HG03457 (cell line): Measurements from ENCODE around the gene C9orf85.

Source experiments
- ATAC-seq: cut with Tn5 transposase; IDR thresholded peaks from one replicate; pipeline ENCODE4 v1.9.1; 2021; ENCODE audit warnings: moderate number of reproducible peaks; ENCODE audit not compliant: unreplicated experiment

Gene C9orf85

DNA sequence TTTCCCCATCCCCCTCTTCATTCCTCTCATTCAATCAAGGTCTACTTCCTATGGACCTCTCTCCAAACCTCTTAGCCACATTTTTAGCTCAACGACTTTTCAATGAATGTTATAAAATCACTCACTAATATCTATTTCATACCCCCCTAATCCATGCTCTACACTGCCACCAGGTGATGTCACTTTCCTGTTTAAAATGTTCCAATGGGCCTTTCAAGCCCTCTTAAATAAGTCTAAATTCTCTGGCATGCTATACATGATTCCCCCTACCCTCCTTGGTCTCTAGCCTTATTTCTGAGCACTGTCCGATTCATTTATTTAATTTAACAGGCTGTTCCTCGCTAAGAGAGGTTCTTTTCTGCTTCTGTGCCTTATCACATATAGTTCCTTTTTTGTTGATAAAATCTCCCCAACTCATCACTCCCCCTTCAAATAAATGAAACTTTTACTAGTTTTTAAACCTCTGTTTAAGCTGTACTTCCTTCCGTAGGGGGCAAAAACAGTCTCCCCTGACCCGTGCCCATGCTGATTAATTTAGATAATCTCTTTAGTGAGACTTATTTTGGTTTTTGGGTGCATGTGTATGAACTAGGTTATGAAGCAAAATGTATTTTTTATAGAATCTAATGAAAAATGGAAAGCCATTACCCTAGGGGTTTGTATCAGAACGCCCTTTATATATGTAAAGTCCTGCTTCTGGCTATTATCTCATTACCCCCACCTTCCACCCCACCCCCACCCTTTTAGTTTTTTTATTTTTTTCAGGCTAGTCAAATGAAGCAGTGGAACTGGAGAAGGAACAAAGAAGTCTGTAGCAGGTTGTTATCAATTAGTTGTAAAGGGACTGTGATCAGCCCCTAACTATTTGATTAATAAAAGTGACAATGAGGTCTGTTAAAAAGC lies 9.5 kb upstream of the C9orf85 start:
- ATAC-seq = no peak

DNA sequence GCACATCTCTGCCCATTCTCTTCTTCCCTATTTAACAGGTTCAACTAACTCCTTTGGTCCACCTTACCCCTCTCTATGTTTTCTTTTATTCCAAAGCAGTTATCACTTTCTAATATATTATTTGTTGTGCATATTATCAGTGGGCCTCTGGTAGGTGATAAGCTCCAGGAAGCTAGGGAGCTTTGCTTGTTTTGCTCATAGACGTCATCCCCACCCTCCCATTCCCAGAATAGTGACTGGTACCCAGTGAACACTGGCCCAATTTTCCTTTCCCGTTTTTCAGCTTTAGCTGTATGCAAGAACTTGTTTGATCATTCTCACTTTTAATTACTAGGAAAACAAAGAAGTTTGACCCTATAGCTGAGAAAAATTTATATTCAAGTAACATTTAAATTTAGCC lies 7.4 kb upstream of the C9orf85 start:
- ATAC-seq = no peak

DNA sequence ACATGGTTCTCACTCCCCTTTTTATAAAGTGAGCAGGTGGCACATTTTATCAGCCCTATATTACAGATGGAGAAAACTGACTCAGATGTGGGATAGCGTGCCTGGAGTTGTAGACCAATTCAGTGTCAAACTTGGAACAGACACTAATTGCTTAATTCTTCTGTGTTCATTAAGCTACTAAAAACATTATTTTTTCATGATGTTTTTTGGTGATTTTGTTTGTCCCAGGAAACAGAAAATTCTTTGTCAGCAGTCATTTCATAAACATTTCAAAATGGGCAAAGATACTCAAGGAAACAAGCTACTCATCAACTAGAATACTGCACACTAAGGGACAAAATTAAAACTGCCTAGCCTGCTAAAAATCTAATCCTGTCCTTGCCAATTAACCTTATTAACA lies 2.6 kb upstream of the C9orf85 start:
- ATAC-seq = no peak

DNA sequence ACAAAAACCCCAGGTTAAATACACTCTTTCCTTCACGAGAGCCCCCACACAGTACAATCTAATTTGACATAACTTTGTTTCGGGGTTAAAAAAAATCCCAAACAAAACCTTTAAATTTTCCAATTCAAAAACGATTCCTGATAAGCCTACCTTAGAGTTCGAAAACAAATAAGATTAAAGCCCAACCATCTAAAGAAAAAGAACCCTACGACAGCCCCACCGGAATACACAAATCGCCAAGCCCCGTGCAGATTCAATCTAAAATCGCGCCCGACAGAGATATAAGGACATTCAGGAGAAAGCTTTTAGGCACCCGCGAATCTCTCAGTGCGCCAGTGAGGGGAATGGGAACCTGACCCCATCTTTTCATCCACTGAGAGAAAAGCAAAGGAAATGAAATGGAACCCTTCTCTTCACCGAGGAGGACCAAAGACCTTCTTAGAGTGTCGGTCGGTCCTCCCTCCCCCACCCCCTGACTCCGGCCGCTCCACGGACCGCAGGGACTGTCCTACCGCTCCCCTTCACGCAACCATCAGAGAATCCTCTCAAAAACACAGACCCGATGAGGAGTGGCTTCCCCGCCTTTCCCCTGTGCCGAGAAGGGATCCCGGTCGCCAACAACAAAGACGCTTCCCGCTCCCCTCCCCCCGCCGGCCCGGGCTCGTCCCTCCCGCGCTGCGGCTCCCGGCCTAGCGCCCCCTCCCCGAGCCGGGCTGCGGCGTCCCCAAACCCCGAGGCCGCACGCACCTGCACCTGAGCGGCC lies 1.4 kb upstream of the C9orf85 start:
- peak; percentile 1 for ATAC-seq

DNA sequence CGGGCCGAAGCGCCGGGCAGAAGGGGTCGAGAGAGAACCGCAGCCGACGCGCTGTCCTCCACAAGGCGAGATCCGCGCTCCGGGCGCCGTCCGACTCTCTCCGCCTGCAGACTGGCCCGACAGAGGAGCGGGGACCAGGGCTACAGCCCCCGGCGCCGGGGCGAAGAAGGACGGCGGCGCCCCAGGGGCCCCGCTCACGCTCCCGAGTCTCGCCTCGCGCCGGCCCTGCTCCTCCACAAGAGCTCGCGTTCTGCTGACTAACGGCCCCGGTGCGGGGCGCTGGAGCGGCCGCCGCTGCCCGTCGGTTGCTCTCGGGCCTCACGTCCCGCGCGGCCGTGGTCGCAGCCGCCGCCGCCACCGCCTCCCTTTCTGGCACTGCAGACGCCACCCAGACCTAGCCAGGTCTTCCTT lies 784 bp upstream of the C9orf85 start:
- ATAC-seq = peak; percentile 4

DNA sequence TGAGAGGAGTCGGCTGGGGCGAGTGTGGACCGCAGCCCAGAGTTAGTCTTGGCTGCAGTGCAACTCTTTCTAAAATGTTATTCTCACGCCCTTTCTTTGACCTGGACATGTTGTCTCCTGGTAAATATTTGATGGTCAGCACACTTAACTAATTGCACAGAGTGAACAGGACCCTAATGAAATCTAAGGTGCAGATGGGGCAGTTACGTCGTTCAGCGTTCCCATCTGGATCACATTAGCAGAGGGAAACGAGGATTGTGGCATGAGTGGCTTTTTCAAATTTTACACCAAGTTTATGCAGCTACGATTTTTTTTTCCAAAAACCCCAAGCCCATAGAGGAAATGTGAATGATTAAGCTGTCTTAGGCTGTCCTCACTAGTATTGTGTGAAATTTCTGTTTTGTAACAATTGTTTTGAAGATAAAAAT lies 483 bp downstream of the C9orf85 start:
- no peak for ATAC-seq

DNA sequence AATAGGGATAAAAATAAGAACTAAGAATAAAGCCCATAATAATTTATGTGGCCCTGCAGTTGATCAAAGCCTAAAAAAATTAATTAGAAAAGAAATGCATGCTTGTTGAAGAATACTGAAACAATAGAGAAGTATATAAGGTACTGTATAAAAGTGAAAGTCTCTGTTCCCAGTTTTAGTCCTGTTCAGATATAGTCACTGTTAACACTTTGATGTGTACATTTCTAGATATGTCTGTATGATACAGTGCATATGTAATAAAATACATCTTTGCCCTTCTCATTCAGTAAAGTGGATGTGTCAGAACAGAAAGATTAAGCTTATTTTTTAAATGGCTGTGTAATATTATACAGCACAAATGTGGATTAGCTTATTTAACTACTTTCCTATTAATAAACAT lies 4.1 kb downstream of the C9orf85 start:
- no peak for ATAC-seq

DNA sequence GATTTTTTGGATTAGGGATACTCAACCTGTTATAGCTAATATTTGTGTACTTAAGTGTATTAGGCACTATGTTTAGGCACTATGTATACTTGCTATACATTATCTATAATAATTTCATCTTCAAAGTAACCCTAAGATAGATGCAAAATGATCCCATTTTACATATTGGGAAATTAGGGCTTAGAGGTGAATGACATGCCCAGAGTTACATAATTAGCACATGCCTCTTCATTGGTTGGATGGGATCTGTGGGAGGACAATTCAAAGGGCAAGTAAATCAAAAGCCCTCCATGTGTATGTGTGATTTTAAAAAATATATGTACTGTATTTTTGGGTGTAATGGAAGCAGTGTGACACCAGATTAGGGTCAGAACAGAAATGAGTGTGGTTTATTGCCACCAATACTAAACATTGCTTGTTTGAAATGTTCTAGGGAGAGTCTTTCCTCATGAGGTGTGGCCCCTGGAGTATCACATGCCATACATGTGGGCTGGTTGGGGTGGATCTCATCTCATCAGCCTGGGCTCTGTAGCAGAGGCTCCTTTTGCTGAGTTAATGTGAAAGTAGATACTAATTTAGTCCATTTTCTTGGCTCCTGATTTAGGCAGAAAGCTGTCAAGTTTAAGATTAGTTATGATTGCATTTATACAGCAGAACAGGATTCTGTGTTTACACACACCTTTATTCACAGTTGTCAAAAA lies 5.5 kb downstream of the C9orf85 start:
- ATAC-seq = no peak

DNA sequence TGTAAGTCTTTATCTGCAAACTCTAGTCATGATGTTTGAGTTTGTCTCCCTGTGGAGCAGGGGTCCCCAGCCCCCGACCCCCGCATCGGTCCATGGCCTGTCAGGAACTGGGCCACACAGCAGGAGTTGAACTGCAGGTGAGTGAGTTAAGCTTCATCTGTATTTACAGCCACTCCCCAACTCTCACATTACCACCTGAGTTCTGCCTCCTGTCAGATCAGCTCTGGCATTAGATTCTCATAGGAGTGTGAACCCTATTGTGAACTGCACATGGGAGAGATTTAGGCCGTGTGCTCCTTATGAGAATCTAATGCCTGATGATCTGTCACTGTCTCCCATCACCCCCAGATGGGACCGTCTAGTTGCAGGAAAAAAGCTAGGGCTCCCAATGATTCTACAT lies 7.0 kb downstream of the C9orf85 start:
- no peak for ATAC-seq

DNA sequence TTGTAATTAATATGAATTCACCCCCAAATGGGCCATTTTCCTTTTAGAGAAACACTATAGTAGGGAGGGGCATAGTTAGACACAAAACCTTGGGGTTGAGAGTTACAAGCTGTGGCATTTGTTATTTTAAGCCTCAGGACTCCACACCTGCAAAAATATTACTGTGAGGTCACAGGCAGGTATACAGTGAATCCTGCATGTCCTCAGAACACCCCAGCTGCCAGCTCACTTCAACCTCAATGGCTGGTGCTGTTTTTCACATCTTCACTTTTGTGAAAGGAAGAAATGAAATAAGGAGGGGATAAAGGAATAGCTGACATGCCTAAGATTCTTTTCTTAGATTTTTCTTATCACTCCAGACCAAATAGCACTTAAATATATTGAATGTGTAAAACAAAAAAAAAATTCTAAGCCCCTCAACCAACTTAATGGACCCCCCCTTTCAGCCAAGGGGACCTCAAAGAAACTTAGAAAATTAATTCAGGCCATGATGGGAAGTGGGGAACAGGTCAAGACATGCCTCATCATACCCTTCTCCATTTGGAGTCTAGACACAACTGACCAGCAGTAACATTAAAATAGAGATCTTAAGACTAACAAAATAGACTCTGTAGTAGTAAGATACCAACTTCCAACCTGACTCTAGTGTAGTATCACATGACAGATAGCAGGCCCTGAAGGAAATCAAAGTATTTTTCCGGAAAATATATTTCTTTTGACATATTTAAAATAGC lies 9.2 kb downstream of the C9orf85 start:
- ATAC-seq = no peak

DNA sequence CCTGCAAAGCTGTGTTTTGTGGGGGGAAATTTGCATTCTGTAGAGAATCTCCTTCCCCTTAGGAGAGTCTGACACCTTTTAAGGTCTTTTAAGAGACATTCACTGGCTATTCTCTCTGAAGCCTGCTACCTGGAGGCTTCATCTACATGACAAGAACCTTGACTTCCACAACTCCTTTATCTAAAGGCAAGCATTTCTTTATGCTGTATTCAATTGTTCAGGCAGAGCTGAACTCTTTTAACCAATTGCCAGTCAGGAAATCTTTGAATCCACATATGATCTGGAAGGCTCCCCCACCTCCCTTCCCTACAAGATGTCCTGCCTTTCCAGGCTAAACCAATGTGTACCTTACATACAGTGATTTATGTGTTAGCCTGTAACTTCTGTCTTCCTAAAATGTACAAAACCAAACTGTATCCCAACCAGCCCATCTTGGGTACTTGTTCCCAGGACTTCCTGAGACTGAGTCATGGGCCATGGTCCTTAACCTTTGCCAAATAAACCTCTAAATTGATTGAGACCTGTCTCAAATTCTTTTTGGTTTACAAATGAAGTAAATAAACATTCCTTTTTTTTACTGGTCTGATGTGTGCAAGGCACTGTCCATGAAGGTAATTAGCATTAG lies 9.9 kb downstream of the C9orf85 start:
- ATAC-seq = no peak

DNA sequence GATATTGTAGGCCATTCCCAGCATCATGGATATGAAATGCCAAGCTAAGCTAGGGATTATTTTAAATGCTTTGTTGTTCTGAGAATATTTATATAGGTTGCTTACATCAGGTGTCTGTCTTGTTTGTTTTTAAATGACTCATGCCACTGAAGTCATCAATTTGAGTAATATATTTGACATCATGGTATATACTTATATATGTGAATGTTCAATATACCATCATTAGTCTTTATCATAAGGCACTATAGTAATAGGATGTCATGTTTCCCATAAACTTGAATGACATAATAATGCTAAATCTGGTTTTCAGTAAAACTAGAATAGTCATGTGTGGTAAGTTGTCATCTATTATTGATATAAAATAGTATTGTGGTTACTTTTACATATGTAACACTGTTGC lies 13.1 kb downstream of the C9orf85 start:
- ATAC-seq = no peak

DNA sequence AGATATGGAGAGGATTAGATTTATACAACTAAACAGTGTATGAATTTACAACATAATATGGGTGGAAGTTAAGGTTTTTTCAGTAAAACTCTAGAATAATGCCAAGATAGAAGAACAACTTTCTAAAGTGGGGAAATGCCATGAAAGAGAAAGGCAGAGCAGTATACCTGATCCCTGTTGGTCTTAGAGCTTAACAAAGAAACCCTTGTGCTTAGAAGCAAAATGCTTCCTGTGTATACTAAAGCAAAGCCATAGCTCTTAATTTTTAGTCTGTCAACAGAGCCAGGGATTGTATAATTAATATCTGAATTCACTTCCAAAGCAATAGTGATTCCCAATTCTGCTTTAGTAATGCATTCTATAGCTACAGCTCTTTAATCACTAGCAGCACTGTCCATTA lies 14.4 kb downstream of the C9orf85 start:
- ATAC-seq = no peak

DNA sequence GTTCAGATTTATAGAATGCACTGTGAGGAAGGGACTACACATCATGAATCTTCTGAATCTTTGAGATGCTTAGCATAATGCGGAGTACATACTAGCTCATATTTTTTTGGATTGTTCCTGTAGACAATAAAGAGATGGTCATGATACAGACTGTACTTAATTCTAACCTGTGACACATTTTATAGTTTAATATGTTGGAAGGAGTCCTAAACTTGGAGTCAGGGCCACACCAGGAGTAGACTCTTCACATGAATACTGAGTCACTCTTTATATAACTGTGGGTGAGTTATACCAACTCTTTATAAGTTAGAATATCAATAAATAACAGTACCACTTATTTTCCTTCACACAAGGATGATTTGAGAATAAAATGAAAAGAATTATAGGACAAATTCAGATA lies 16.9 kb downstream of the C9orf85 start:
- no peak for ATAC-seq

DNA sequence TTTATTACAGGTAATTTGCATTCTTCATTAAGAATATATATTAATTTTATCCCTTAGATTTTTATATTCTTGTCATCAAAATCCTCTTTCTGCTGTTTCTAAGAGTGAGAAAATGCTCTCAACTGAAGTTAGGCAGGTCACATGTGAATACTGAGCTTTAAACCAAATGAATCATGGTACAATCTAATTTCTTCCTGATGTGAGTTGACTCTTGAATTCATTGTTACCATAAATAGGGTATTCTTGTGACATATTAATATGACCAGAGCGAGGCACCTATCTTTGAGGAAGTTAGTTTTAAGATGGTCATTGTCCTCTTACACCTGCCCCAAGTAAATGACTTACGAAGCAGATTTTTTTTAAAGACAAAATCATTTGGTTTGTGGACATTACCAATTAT lies 17.4 kb downstream of the C9orf85 start:
- no peak for ATAC-seq

DNA sequence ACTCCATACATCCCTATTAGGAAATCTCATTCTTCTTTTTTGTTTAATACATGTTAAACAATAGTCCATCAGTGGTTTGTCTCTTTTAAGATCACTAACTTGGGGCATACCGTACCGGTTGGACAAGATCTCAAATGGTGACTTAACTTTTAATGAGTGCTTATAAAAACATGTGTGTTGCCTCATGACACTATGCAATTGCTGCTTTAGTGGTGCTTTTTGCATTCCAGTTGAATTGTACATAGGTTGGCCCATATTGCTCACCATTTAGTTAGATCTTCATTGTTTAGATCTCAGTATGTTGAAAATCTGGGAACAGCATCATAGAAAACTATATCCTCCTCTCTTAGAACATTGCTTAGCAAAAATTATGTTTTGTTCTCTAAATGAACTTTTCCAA lies 17.8 kb downstream of the C9orf85 start:
- ATAC-seq = no peak

DNA sequence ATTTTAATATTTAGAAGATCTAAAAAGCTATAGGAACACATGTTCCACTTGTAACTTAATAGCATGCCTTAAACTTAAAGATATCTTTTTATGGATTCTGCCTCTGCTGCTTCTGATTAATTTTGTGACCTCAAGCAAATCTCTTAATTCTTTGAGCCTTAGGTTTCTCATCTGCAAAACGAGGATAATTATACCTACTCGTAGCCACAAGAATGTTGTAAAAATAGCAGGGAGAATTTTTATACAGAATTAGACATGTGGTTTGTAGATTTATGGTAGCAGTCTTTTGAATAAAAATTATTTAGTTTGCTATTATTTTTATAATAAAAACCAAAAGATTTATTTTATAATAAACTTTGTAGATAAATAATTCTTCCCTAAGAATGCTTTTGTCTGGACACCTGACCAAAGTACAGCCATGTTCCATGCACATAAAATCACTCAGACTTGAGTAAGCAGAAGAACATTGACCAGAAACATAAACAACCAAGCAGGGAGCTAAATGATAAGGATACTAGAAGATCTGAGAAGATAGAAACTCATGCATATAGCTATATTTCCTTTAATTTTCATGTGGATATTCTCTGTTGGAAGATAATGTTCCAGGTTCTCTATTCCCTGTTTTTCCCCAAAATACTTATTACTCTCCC lies 18.5 kb downstream of the C9orf85 start:
- no peak for ATAC-seq

DNA sequence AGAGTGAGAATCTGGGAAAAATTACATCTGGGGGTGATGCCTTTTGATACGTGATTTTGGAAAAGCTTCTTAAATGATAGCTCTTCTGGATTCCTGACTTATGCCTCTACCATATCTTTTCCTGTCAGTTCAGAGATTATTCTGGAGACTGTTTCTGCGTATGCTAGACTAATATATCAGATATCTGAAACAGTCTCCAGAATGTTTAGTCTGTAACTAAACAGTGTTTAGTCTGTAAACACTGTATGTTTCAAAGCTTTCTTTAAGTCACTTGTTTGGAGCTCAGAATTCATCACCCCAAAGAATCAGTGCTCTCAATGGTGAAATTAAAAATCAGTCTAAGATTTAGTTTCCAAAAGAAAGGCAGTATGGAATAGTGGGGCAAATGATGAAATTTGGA lies 19.7 kb downstream of the C9orf85 start:
- ATAC-seq = no peak

DNA sequence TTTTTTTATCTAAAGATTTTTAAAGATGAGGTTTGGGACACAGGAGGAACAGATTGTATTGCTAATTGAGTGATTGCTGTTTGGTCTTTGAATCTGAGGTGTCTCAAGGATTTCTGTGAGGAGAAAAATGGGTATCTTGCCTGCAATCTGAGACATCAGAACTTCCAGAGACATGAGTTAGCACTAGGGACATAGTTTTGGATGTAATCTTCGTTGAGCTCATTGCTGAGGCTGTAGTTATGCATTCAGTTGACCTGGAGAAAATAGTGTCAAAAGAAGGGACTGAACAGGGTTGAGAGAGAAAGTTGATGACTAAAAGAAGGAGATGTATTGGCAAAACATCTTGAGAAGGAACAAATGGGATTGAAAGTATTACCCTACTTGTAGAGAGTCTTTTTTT lies 24.6 kb downstream of the C9orf85 start:
- no peak for ATAC-seq

DNA sequence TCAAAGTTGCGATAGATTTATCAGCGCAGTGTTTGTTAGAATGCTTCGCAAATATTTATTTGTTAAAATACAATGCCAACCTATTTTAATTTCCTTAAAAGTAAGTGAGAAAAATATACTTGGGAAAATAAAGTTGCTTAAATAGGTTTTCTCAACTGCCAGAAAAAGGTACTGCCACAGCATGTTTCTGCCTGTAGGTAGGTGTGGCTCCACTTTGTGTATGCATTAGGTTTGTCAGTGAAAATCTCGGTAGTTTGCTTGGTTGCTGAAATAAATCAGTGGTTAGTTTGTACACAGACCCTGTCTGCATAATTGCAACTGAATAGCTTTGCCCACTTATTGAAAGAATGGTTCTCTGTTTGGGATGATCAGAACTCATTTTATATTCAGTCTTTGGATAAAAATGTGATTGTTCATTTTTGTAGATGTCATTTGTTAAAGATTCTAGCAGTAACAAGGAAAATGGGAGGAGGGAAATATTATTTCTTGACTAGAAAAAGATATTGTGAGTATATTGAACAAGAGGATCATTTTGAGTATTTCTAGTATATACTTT lies 25.7 kb downstream of the C9orf85 start:
- ATAC-seq = no peak
